Cardiac fibroblast (primary cell): ENCODE measurements around the gene CD1E.

Experiments
- DNase-seq, 2 donors: peaks; one replicate each; pipeline versions ENCODE4 v3.0.0 to v3.0.0-alpha.2; 2010; ENCODE audit warnings: low read depth in 2 of 2
- H3K4me3 ChIP-seq, 2 donors: replicated peaks in 1 of 2; 1 replicate in 1 of 2; 2 replicates in 1 of 2; pipeline ENCODE4 v1.5.1; 2011; ENCODE audit warnings: low read depth in 2 of 2, low read length in 2 of 2, mild to moderate bottlenecking in 2 of 2, moderate library complexity in 1 of 2
- TF ChIP-seq, protein P1 (sequence below): IDR thresholded peaks from one replicate; pipeline ENCODE4 v1.5.1; 2011; ENCODE audit warnings: low read depth, mild to moderate bottlenecking, low read length, inconsistent platforms

Gene CD1E

DNA sequence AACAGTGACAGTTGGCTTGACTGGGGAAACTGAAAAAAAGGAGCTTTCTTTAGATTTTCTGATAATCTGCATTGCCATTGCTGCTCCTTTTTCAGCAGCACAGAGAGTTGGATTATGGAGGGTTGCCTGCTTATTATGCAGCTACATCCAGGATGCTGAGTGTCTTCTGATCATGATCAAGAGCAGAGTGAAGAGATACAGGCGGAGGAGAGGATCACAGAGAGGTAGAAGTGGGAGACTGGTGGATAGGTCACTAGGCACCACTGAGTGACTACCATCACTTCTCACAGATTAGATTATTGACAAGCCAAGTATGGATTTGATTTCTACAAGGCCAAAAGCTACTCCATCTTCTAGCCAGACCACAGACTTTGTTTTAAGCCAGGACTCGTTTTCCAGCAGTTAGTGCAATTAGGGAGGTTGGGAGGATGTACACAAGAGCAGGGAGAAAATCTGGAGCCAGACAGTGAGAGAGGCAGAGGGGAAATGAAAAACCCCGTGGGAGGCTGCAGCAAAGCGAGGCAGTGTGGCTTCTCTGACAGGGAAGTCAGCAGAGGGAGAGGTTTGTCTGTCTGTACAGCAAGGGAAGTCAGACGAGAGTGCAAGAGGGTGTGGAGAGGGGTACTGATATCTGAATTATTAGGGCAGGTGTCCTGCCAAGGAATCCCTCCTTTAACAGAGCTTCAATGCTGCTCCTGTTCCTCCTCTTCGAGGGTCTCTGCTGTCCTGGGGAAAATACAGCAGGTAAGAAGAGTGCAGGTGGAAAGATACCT, at the start of gene CD1E:
Gene CD1E (plus strand): TSS at position 592 of the 773 bp plus-strand sequence. CDS start 95 bp downstream, at position 687.
- H3K4me3 ChIP-seq = no peak within 1 kb of the TSS
- TF ChIP-seq, protein P1, sequence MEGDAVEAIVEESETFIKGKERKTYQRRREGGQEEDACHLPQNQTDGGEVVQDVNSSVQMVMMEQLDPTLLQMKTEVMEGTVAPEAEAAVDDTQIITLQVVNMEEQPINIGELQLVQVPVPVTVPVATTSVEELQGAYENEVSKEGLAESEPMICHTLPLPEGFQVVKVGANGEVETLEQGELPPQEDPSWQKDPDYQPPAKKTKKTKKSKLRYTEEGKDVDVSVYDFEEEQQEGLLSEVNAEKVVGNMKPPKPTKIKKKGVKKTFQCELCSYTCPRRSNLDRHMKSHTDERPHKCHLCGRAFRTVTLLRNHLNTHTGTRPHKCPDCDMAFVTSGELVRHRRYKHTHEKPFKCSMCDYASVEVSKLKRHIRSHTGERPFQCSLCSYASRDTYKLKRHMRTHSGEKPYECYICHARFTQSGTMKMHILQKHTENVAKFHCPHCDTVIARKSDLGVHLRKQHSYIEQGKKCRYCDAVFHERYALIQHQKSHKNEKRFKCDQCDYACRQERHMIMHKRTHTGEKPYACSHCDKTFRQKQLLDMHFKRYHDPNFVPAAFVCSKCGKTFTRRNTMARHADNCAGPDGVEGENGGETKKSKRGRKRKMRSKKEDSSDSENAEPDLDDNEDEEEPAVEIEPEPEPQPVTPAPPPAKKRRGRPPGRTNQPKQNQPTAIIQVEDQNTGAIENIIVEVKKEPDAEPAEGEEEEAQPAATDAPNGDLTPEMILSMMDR = no peak
- DNase-seq = no peak

DNA sequence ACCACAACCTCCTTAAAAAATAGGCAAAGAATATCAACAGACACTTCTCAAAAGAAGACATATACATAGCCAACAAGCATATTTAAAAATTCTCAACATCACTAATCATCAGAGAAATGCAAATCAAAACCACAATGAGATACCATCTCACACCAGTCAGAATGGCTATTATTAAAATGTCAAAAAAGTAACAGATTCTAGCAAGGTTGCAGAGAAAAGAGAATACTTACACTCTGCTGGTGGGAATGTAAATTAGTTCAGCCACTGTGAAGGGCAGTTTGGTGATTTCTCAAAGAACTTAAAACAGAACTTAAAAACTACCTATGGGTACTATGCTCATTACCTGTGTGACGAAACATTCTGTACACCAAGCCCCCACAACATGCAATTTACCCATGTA, 43.1 kb upstream of the CD1E start:
- no peak overlapping the region for H3K4me3 ChIP-seq
- TF ChIP-seq, protein P1 = no peak
- DNase-seq = no peak

DNA sequence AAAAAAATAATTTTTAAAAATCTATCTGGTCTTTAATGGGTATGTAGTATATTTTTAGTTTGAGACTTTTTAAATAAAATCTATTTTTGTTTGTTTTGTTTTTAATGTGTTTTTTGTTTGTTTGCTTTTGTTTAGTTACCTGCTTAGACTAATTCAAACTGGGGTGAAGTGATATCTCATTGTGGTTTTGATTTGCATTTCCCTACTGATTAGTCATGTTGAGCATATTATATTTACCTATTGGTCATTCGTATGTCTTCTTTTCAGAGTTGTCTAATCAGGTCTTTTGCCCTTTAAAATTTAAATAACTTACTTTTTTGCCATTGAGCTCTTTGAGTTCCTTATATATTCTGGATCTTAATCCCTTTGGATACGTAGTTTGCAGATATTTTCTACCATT, 42.6 kb upstream of the CD1E start:
- no peak overlapping the region for H3K4me3 ChIP-seq
- no peak for DNase-seq
- TF ChIP-seq, protein P1 = no peak

DNA sequence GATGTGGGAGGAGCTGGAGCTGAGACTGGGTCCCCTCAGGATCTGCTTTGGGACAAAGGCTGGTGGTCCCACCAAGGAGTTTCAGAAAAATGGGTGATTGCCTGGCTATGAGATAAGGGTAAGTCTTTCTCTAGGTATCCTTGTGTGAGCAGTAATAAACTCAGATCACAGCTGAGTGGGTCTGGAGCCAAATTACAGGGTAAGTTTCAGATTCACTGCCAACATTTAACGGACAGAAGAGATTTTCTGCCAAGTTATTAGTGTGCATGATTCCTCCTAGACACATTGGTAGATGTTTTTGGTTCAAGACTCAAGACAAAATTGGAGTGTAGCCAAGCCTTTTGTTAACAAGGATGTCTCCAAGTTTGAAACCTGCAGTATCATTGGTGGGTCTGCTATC, 29.8 kb upstream of the CD1E start:
- no peak for DNase-seq
- TF ChIP-seq, protein P1 = no peak

DNA sequence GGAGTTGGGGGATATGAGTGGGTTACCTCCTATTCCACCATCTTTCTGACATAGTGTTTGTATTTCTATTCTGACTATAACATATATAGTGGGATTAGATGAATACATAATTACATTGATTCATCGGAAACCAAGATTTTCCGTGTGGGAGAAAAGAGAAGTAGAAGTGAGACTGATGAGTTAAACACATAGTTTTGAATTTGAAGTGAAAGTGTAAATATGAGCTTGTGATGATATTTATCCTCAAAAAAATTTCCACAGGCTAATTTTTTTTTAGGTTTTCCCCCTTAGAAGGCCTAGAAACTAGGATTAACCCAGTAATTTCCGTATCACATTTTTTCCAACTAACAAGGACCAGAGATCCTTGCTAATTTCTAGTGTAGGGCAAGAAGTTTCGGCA, 29.3 kb upstream of the CD1E start:
- H3K4me3 ChIP-seq = no peak overlapping the region
- TF ChIP-seq, protein P1 = no peak
- DNase-seq = no peak

More for the DNA sequence above, 29.8 kb upstream of the CD1E start:
- H3K4me3 ChIP-seq = no peak overlapping the region

GRCh38 chr1:158327481-158327880, 26.2 kb upstream of the CD1E start:
- no peak for DNase-seq
- TF ChIP-seq, protein P1 = no peak
- no peak overlapping the region for H3K4me3 ChIP-seq
